Measurements from ENCODE around the gene COL4A2.

GRCh38 chr13:110306960-110307766 lies at the start of gene COL4A2, which contains the start of gene COL4A1:
- TF ChIP-seq EZH2 (IDR thresholded peaks at IDR 0.05; ENCODE audit: borderline replicate concordance, insufficient read depth, low read depth, low read length, poor library complexity, severe bottlenecking): no peak
- no peak for TF ChIP-seq CTCF (IDR thresholded peaks at IDR 0.05)

Data from B cell (primary cell).